Choroid plexus epithelial cell (primary cell): ENCODE measurements around the gene BARX2.
"Not testable (repeated sequence)": the region's sequence is repeated elsewhere in the genome, so short reads cannot be mapped to it uniquely, and the experiment has no call there.

Experiments used
- DNase-seq: peaks from one replicate; pipeline ENCODE4 v3.0.0-alpha.2; 2010; ENCODE audit warnings: low read depth
- H3K4me3 ChIP-seq: 2 replicates; pipeline ENCODE4 v1.5.1; 2011; ENCODE audit warnings: low read depth, mild to moderate bottlenecking, control low read depth, low read length, moderate library complexity
- CTCF ChIP-seq: conservative IDR thresholded peaks from 2 replicates; pipeline ENCODE4 v1.5.1; 2011; ENCODE audit warnings: low read depth, mild to moderate bottlenecking, control low read depth, inconsistent platforms, low read length, moderate library complexity

BARX2 gene

GRCh38 chr11:129375751-129376657, at the start of gene BARX2:
Gene BARX2 (plus strand): TSS chr11:129375848. CDS start chr11:129376036, 188 bp downstream.
- DNase-seq: peak; percentile 83
- H3K4me3 ChIP-seq: no peak within 1 kb of the TSS
- TF ChIP-seq CTCF: peak; percentile 73

- no peak for DNase-seq
- TF ChIP-seq CTCF: no peak
- H3K4me3 ChIP-seq: no peak overlapping the region
Measured at GRCh38 chr11:129326921-129327320, 48.7 kb upstream of the BARX2 start.

- not testable (repeated sequence) for DNase-seq
Measured at GRCh38 chr11:129327708-129328107, 47.9 kb upstream of the BARX2 start.

GRCh38 chr11:129328756-129329155, 46.9 kb upstream of the BARX2 start:
- TF ChIP-seq CTCF: no peak
- no peak for DNase-seq
- no peak overlapping the region for H3K4me3 ChIP-seq

More at GRCh38 chr11:129327708-129328107, 47.9 kb upstream of the BARX2 start:
- H3K4me3 ChIP-seq: not testable (repeated sequence)

GRCh38 chr11:129331217-129331616, 44.4 kb upstream of the BARX2 start:
- no peak overlapping the region for H3K4me3 ChIP-seq
- no peak for DNase-seq
- no peak for TF ChIP-seq CTCF

GRCh38 chr11:129331871-129332274, 43.8 kb upstream of the BARX2 start:
- H3K4me3 ChIP-seq: no peak overlapping the region
- peak; percentile 99 for TF ChIP-seq CTCF
- peak; percentile 82 for DNase-seq

GRCh38 chr11:129333873-129334272, 41.8 kb upstream of the BARX2 start:
- DNase-seq: no peak
- peak; percentile 22 for TF ChIP-seq CTCF

GRCh38 chr11:129344301-129344940, 31.2 kb upstream of the BARX2 start:
- not testable (repeated sequence) for DNase-seq, H3K4me3 ChIP-seq

More at GRCh38 chr11:129333873-129334272, 41.8 kb upstream of the BARX2 start:
- no peak overlapping the region for H3K4me3 ChIP-seq
